GM12864 (cell line): ENCODE measurements around the gene CMPK2.

Source experiments
- DNase-seq: peaks from one replicate; pipeline ENCODE4 v3.0.0-alpha.2; 2011; ENCODE audit warnings: low read depth
- H3K4me3 ChIP-seq: 2 replicates; pipeline ENCODE4 v1.5.1; 2011; ENCODE audit warnings: mild to moderate bottlenecking, low read depth, low read length, control low read depth
- TF ChIP-seq, protein P1 (sequence below): IDR thresholded peaks from 2 replicates; pipeline ENCODE4 v1.5.1; 2011; ENCODE audit warnings: low read depth, mild to moderate bottlenecking, moderate library complexity, low read length, control low read depth, inconsistent platforms; ENCODE audit errors: missing control alignments

Gene CMPK2

DNA sequence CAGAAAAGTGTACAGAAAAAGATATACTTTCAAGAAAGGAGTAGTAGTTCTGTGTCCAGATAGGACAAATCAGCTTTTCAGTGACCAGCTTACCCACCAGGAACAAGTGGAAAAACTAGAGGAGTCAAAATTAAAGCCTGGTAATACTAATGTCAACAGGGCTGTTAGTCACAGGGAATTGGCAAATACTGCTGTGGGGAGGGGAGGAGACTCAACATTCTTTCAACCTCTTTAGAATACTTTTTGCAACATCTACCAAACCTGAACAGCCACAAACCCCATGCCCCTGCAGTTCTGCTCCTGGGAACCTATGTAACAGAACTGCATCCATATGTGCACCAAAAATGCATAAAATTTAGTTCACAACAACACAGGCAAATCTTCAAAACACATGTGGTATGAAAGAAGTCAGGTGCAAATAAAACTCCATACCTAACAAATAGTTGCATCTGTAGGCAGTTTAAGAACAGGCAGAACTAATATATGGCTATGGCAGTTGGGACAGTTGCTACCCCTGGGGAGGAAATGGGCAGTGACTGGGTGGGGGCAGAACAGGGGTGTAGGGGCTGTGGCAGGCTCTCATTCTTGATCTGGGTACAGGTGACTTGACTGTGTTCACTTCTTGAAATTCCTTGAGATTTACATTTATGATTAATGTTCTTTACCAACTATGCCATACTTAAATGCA is 9.7 kb downstream of the CMPK2 start:
- TF ChIP-seq, protein P1, sequence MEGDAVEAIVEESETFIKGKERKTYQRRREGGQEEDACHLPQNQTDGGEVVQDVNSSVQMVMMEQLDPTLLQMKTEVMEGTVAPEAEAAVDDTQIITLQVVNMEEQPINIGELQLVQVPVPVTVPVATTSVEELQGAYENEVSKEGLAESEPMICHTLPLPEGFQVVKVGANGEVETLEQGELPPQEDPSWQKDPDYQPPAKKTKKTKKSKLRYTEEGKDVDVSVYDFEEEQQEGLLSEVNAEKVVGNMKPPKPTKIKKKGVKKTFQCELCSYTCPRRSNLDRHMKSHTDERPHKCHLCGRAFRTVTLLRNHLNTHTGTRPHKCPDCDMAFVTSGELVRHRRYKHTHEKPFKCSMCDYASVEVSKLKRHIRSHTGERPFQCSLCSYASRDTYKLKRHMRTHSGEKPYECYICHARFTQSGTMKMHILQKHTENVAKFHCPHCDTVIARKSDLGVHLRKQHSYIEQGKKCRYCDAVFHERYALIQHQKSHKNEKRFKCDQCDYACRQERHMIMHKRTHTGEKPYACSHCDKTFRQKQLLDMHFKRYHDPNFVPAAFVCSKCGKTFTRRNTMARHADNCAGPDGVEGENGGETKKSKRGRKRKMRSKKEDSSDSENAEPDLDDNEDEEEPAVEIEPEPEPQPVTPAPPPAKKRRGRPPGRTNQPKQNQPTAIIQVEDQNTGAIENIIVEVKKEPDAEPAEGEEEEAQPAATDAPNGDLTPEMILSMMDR: no peak

DNA sequence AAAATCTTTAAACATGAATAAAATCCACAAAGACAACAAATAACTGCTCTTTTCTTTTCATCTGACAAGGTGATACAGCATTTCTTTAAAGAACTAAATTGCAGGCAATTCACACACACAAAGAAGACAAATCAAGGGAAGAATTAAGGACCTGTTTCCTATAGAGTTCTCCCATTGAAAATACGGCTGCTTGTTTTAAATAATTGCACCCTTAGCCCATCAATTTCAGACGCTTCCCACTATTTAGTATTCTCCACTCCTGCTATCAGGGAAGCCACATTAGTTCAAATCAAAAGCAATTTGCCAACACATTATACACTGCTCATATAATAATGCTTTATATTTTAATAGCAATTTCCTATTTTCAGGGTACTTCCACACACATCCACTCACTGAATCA is 11.3 kb downstream of the CMPK2 start:
- TF ChIP-seq, protein P1: no peak
- DNase-seq: no peak
- H3K4me3 ChIP-seq: no peak overlapping the region

More for the DNA sequence above, 9.7 kb downstream of the CMPK2 start:
- H3K4me3 ChIP-seq: no peak overlapping the region
- no peak for DNase-seq

DNA sequence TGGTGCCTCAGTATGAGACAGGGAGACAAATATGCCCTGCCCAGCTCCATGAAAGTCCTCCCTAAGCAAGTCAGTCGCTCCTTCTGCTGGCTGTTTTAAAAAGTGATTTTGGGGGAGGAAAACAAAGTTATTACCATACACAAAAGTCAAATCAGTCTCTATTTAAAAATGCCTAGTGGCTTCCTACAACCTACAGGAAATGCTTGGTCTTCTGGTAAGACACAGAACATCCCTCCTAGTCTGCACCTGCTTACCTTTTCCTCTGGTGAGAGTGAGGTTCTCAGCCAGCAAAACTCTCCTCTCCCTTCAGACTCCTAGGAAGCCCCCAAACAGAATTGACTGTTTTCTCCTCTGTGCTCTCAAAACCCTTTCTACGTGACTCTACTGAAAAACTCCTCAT is 13.5 kb downstream of the CMPK2 start:
- TF ChIP-seq, protein P1: no peak
- DNase-seq: no peak
- no peak overlapping the region for H3K4me3 ChIP-seq

DNA sequence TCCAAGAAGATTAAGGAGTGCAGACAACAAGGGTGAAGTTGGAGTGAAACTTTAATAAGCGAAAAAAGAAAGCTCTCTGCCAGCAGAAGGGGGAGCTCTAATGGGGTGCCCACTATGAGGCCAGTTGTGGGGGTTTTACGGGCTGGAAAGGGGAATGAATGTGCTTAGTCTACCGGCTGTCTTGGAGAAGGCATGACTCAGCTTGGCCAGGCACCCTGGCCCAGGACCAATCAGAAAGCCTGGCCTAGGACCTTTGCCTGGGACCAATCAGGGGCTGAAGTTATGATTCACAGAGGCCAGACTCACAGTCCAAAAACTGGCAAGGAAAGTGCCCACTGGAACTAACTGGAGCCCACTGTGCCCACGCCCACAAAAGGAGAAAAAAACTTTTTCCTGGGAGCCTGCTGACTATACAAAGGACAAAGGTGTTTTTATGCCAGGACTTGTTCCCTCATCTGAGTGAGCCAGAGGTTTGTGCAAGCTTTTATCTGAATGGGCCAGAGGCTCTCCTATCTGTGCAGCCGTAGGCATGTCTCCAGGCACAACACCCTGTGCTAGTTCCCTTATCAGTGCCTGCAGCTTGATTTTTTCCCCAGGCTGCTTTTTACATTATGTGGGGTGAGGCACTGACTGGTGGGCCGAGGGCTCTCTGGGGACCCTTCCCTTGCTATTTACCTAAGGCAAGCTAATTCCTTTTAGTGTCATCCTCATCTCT is 18.6 kb downstream of the CMPK2 start:
- no peak overlapping the region for H3K4me3 ChIP-seq
- TF ChIP-seq, protein P1: no peak
- DNase-seq: no peak

DNA sequence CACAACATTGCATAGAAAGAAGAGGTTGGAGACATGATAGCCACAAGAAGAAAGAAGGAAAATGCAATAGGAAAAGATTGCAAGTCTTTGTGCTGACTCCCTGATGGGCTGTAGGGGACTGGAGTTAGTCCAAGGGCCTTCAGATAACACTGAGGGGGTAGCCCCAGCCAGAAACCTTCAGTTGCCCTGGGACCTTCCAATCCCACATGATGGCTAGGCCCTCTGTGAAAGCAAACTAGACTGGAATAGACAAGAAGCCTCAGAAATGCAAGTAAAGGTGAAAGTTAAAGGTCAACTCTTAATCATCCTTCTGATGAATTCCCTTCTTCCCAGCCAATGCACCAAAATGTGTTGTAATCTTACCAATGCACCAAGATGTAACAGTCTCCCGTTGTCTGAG is 19.2 kb downstream of the CMPK2 start:
- H3K4me3 ChIP-seq: no peak overlapping the region
- TF ChIP-seq, protein P1: no peak
- DNase-seq: no peak

DNA sequence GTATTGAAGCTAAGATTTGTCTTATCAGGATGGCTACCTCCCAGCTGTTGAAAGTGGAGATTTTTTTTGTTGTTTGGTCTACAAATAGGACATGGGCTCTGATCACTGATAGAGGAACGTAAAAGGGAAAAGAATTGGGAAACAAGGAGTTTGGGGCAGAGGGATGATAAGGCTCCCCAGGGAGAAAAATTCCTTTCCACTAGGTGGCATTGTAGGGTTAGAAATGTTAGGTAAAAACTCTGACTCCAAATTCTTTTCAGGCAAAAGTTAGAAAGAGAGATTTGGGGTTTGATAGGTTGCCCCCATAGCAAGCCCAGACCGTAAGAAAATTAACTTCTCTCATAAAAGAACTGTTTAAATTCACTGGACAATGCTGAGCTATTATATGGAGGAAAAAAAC is 19.8 kb downstream of the CMPK2 start:
- TF ChIP-seq, protein P1: no peak
- no peak overlapping the region for H3K4me3 ChIP-seq
- DNase-seq: no peak
